ENCODE measurements around the gene FBXW8. TPM values are rescaled to one million over a fixed set of nuclear protein-coding genes. Genes with fewer than 3 reads are reported as not detected.

FBXW8 gene
- total RNA-seq, 4 donors from 2014 or later: 7.4 to 15.4 (median 10.2) TPM

- Histone ChIP-seq H3K9me3 (no peaks in the 10 kb centered on the region), H3K27me3 (no peaks in the 10 kb centered on the region), H3K4me3 (no peak overlapping the region), H3K4me1 (peaks cover 0 to 9% (median 4%) of the 10 kb centered on the region in 3 donors), H3K27ac (no peak overlapping the region), H3K36me3 (peaks cover 0 to 98% (median 30%) of the 10 kb centered on the region in 3 donors)
- WGBS, 2 donors: 82 to 83% methylated on average over 7 to 10 of the region's 10 CpGs
- DNase-seq: no peak
- TF ChIP-seq CTCF (IDR thresholded peaks at IDR 0.05) (no peak), POLR2A (IDR thresholded peaks at IDR 0.05) (no peak)
- intact Hi-C loops (cut with DNase I): loop anchor here (5.0 kb wide), 1 partner anchor 92 kb away; no protein-coding TSS in a partner anchor
Observed at GRCh38 chr12:117024961-117025480, 114.3 kb downstream of the FBXW8 start.

DNA sequence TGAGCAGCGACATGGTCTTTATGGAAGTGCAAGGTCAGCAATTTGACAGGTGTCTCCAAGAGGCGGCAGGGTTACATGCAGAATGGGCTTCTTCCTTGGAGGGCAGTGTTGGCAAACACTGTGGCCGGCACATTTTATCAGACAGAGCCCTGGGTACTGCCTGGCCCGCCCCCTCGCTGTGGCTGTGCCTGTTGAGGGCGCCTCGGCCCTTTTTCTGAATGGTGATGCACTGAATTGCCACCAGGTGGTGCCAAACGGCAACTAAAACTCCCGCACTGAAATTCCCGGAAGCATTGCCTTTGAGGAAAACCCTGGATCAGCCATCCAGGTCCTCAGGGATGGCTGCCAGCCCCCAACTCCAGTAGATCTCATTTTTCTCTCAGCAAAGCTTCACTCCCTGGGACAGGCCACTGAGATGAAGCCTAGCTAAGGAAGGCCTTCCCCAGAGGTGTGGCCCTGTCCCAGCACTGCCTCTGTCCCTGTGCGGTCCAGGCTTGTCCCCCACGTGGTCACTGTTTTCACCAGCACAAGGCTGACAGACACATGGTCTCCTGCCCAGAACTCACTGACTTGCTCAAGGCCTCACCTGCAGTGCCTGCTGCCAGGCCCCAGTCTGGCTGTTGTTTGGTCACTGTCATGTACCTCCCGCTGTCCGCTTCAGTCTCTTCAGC lies 114.9 kb downstream of the FBXW8 start:
- H3K27me3 ChIP-seq: no peaks in the 10 kb centered on the region
- H3K4me3 ChIP-seq: no peak overlapping the region
- peaks cover 0 to 98% (median 30%) of the 10 kb centered on the region in 3 donors for H3K36me3 ChIP-seq
- peaks cover 0 to 9% (median 4%) of the 10 kb centered on the region in 3 donors for H3K4me1 ChIP-seq
- H3K27ac ChIP-seq: no peak overlapping the region
- DNase-seq: no peak
- intact Hi-C loops (cut with DNase I): no loop called here
- H3K9me3 ChIP-seq: no peaks in the 10 kb centered on the region
- peak; percentile 83 to 96 (median 90) for TF ChIP-seq CTCF (IDR thresholded peaks at IDR 0.05)
- TF ChIP-seq POLR2A (IDR thresholded peaks at IDR 0.05): no peak
- 37 to 48% methylated on average over 6 to 14 of the region's 14 CpGs for WGBS, 2 donors

- Histone ChIP-seq H3K27me3 (no peaks in the 10 kb centered on the region), H3K9me3 (no peaks in the 10 kb centered on the region), H3K27ac (no peak overlapping the region), H3K36me3 (peaks cover 0 to 98% (median 30%) of the 10 kb centered on the region in 3 donors), H3K4me3 (no peak overlapping the region), H3K4me1 (peaks cover 0 to 9% (median 4%) of the 10 kb centered on the region in 3 donors)
- 76 to 82% methylated on average over 3 to 4 of the region's 4 CpGs for WGBS, 2 donors
- DNase-seq: no peak
- TF ChIP-seq POLR2A (IDR thresholded peaks at IDR 0.05) (no peak), CTCF (IDR thresholded peaks at IDR 0.05) (no peak)
- intact Hi-C loops (cut with DNase I): no loop called here
Observed at GRCh38 chr12:117026343-117026742, 115.6 kb downstream of the FBXW8 start.

DNA sequence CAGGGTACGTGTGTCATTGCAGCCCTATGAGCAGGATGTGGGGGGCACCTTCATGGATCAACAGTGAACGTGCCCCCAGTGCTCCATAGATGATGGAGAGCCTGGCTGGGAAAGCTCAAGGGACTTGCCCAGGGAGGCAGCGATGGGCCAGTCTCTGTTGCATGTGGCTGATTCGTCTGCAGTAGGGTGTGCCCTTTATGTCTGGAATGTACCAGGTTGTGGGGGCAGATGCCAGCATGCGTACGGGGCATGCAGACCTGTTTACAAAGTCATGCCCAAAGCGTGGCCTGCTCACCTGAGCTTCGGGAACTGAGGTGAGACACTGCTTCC lies 116.1 kb downstream of the FBXW8 start:
- intact Hi-C loops (cut with DNase I): no loop called here
- Histone ChIP-seq H3K4me1 (peaks cover 0 to 9% (median 4%) of the 10 kb centered on the region in 3 donors), H3K36me3 (peaks cover 0 to 94% (median 30%) of the 10 kb centered on the region in 3 donors), H3K4me3 (no peak overlapping the region), H3K27me3 (no peaks in the 10 kb centered on the region), H3K27ac (no peak overlapping the region), H3K9me3 (no peaks in the 10 kb centered on the region)
- WGBS, 2 donors: 93% methylated on average over 5 of the region's 8 CpGs; no CpG with 5 or more reads in 1 of the 2 donors
- TF ChIP-seq CTCF (IDR thresholded peaks at IDR 0.05): no peak
- no peak for TF ChIP-seq POLR2A (IDR thresholded peaks at IDR 0.05)
- no peak for DNase-seq

GRCh38 chr12:117027251-117028086 lies 116.7 kb downstream of the FBXW8 start:
- DNase-seq: no peak
- no peak for TF ChIP-seq POLR2A (IDR thresholded peaks at IDR 0.05)
- TF ChIP-seq CTCF (IDR thresholded peaks at IDR 0.05): no peak
- 93 to 95% methylated on average over 17 to 21 of the region's 38 CpGs for WGBS, 2 donors
- Histone ChIP-seq H3K27me3 (peaks cover 0 to 1% (median 0%) of the 10 kb centered on the region in 4 donors), H3K36me3 (peaks cover 0 to 88% (median 30%) of the 10 kb centered on the region in 3 donors), H3K27ac (no peak overlapping the region), H3K9me3 (no peaks in the 10 kb centered on the region), H3K4me3 (no peak overlapping the region), H3K4me1 (peaks cover 0 to 9% (median 4%) of the 10 kb centered on the region in 3 donors)
- intact Hi-C loops (cut with DNase I): no loop called here

All from esophagus squamous epithelium (tissue), 5 donors.